HEK293 (cell line): ENCODE measurements around the gene NDUFS1.

Source experiments
- CTCF ChIA-PET: fragments of 350-600 bp; formaldehyde crosslinking; extraction: SDS; loops from one replicate; lab custom pipeline; 2021; ENCODE audit warnings: antibody characterized with exemption; lab: Yijun Ruan, JAX
- POLR2A ChIA-PET: fragments of 300-600 bp; formaldehyde crosslinking; extraction: SDS; loops from one replicate; lab custom pipeline; 2020; ENCODE audit warnings: antibody characterized with exemption, inconsistent platforms; lab: Yijun Ruan, JAX
- H3K27ac ChIP-seq: fragments of 200-500 bp; sonication (Bioruptor generic); 2 replicates; pipeline ENCODE4 v1.5.1; 2014; ENCODE audit warnings: low read depth, low read length, control low read depth, inconsistent platforms; ENCODE audit errors: extremely low read depth
- H3K36me3 ChIP-seq, 2 experiments: fragments of 200-500 bp in 1 of 2; sonication (Bioruptor generic) in 1 of 2; 1 replicate in 1 of 2; 2 replicates in 1 of 2; pipeline ENCODE4 v1.5.1; 2014 to 2017; ENCODE audit warnings: inconsistent platforms in 2 of 2, low read length in 2 of 2; ENCODE audit not compliant: control insufficient read depth in 2 of 2, insufficient read depth in 1 of 2
- H3K4me1 ChIP-seq: fragments of 200-500 bp; sonication (Bioruptor generic); 2 replicates; pipeline ENCODE4 v1.5.1; 2014; ENCODE audit warnings: mild to moderate bottlenecking, low read length, inconsistent platforms; ENCODE audit not compliant: control insufficient read depth, insufficient read depth
- H3K4me3 ChIP-seq: 2 replicates; pipeline ENCODE4 v1.5.1; 2011; ENCODE audit warnings: low read depth, mild to moderate bottlenecking, control low read depth, low read length, moderate library complexity
- H3K9me3 ChIP-seq: fragments of 200-500 bp; sonication (Bioruptor generic); 2 replicates; pipeline ENCODE4 v1.5.1; 2014; ENCODE audit warnings: low read depth, low read length, inconsistent platforms; ENCODE audit not compliant: control insufficient read depth, insufficient read depth
- ELK4 ChIP-seq: IDR thresholded peaks from 2 replicates; pipeline ENCODE4 v1.6.1; 2011; ENCODE audit warnings: mild to moderate bottlenecking, low read depth, low read length, borderline replicate concordance
- MEIS1 ChIP-seq: sonication (generic); formaldehyde crosslinking; IDR thresholded peaks from 2 replicates; pipeline ENCODE4 v1.8.1; 2022; ENCODE audit warnings: missing genetic modification reagents, mild to moderate bottlenecking, borderline replicate concordance
- SP2 ChIP-seq: fragments of 450-650 bp; formaldehyde crosslinking; IDR thresholded peaks from 2 replicates; pipeline ENCODE4 v1.5.1; 2016; ENCODE audit warnings: missing biosample characterization, missing genetic modification characterization
- ZBTB26 ChIP-seq: fragments of 450-650 bp; formaldehyde crosslinking; optimal IDR thresholded peaks from 2 replicates; pipeline ENCODE3; 2016; ENCODE audit warnings: missing biosample characterization, mild to moderate bottlenecking, missing genetic modification characterization
- ZNF169 ChIP-seq: fragments of 450-650 bp; formaldehyde crosslinking; IDR thresholded peaks from 2 replicates; pipeline ENCODE4 v1.5.1; 2016; ENCODE audit warnings: missing biosample characterization, missing genetic modification characterization
- ZNF221 ChIP-seq: fragments of 450-650 bp; formaldehyde crosslinking; IDR thresholded peaks from 2 replicates; pipeline ENCODE4 v1.5.1; 2017; ENCODE audit warnings: missing biosample characterization, missing genetic modification characterization, borderline replicate concordance
- ZNF248 ChIP-seq: fragments of 450-650 bp; formaldehyde crosslinking; IDR thresholded peaks from 2 replicates; pipeline ENCODE4 v1.5.1; 2017; ENCODE audit warnings: missing biosample characterization, missing genetic modification characterization
- ZNF473 ChIP-seq: fragments of 450-650 bp; formaldehyde crosslinking; IDR thresholded peaks from 2 replicates; pipeline ENCODE4 v1.5.1; 2017; ENCODE audit warnings: missing biosample characterization, missing genetic modification characterization
- ZNF513 ChIP-seq: fragments of 450-650 bp; IDR thresholded peaks from 2 replicates; pipeline ENCODE4 v1.5.1; 2018; ENCODE audit warnings: missing biosample characterization, missing genetic modification characterization
- ZNF521 ChIP-seq: fragments of 450-650 bp; formaldehyde crosslinking; IDR thresholded peaks from 2 replicates; pipeline ENCODE4 v1.5.1; 2017; ENCODE audit warnings: missing biosample characterization, mild to moderate bottlenecking, missing genetic modification characterization
- ZNF600 ChIP-seq: fragments of 450-650 bp; formaldehyde crosslinking; IDR thresholded peaks from 2 replicates; pipeline ENCODE4 v1.5.1; 2016; ENCODE audit warnings: missing biosample characterization, missing genetic modification characterization
- ZNF623 ChIP-seq: fragments of 450-650 bp; formaldehyde crosslinking; IDR thresholded peaks from 2 replicates; pipeline ENCODE4 v1.5.1; 2016; ENCODE audit warnings: missing biosample characterization, missing genetic modification characterization
- ZNF624 ChIP-seq: fragments of 450-650 bp; formaldehyde crosslinking; IDR thresholded peaks from 2 replicates; pipeline ENCODE4 v1.5.1; 2017; ENCODE audit warnings: missing biosample characterization, missing genetic modification characterization
- ZNF629 ChIP-seq: fragments of 450-650 bp; formaldehyde crosslinking; IDR thresholded peaks from 2 replicates; pipeline ENCODE4 v1.5.1; 2017; ENCODE audit warnings: missing biosample characterization, missing genetic modification characterization
- ZNF777 ChIP-seq: fragments of 450-650 bp; formaldehyde crosslinking; IDR thresholded peaks from 2 replicates; pipeline ENCODE4 v1.5.1; 2017; ENCODE audit warnings: missing biosample characterization, missing genetic modification characterization, borderline replicate concordance
- ZNF792 ChIP-seq: fragments of 450-650 bp; formaldehyde crosslinking; IDR thresholded peaks from 2 replicates; pipeline ENCODE4 v1.5.1; 2016; ENCODE audit warnings: missing biosample characterization, missing genetic modification characterization
- ZSCAN4 ChIP-seq: fragments of 450-650 bp; formaldehyde crosslinking; IDR thresholded peaks from 2 replicates; pipeline ENCODE4 v1.5.1; 2017; ENCODE audit warnings: missing biosample characterization, missing genetic modification characterization
- ZSCAN5A ChIP-seq: fragments of 450-650 bp; formaldehyde crosslinking; IDR thresholded peaks from 2 replicates; pipeline ENCODE4 v1.5.1; 2016; ENCODE audit warnings: missing biosample characterization, missing genetic modification characterization

Gene NDUFS1

GRCh38 chr2:206098471-206098870, 60.8 kb downstream of the NDUFS1 start:
- no peak for TF ChIP-seq ZNF600 (tag by site-specific recombination)
- TF ChIP-seq SP2: no peak
- no peak for TF ChIP-seq ZBTB26 (tag by site-specific recombination)
- TF ChIP-seq ZNF473 (tag by site-specific recombination): no peak
- TF ChIP-seq, all 188 proteins: peak for 0
- no peaks in the 10 kb centered on the region for H3K4me1 ChIP-seq
- no peak overlapping the region for H3K4me3 ChIP-seq
- CTCF ChIA-PET: no interaction called here
- POLR2A ChIA-PET: interaction anchor here (0.6 to 1.2 kb wide), 3 partner anchors 12 to 1142 kb away, joined by 3 to 5 read pairs (median 3); partner anchors contain the start of gene INO80D
- H3K36me3 ChIP-seq: no peaks in the 10 kb centered on the region
- no peak overlapping the region for H3K27ac ChIP-seq
- H3K9me3 ChIP-seq: no peaks in the 10 kb centered on the region

GRCh38 chr2:206096876-206097275, 62.4 kb downstream of the NDUFS1 start:
- Histone ChIP-seq H3K9me3 (no peaks in the 10 kb centered on the region), H3K4me3 (no peak overlapping the region), H3K4me1 (no peaks in the 10 kb centered on the region), H3K36me3 (no peaks in the 10 kb centered on the region), H3K27ac (no peak overlapping the region)
- ChIA-PET POLR2A (interaction anchor here (1.5 kb wide), 1 partner anchor 10 kb away, joined by 6 read pairs; the partner anchor contains the start of gene INO80D), CTCF (interaction anchor here (0.6 to 1.7 kb wide), 2 partner anchors 10 to 150 kb away, joined by 3 to 7 read pairs; partner anchors contain the start of gene INO80D)
- no peak for TF ChIP-seq ELK4

- no peak for TF ChIP-seq ZNF221 (tag by site-specific recombination)
- TF ChIP-seq ZSCAN4 (tag by site-specific recombination): no peak
- TF ChIP-seq ZNF623 (tag by site-specific recombination): no peak
- TF ChIP-seq ZNF777: no peak
- TF ChIP-seq SP2: no peak
- no peak for TF ChIP-seq ZNF521 (tag by site-specific recombination)
- TF ChIP-seq ZNF248 (tag by site-specific recombination): no peak
- no peak for TF ChIP-seq ZSCAN5A
- no peak for TF ChIP-seq ZNF513
- TF ChIP-seq ZNF792: no peak
- no peak for TF ChIP-seq ZNF169 (tag by site-specific recombination)
- TF ChIP-seq MEIS1 (CRISPR knock-in tag): no peak
- no peak for TF ChIP-seq ZNF624 (tag by site-specific recombination)
- TF ChIP-seq ZNF629: no peak
- TF ChIP-seq, all 188 proteins: peak for 0
- H3K9me3 ChIP-seq: no peaks in the 10 kb centered on the region
- no peaks in the 10 kb centered on the region for H3K36me3 ChIP-seq
- ChIA-PET CTCF (interaction anchor here (0.7 to 1.7 kb wide), 3 partner anchors 9 to 169 kb away, joined by 3 to 7 read pairs (median 5); partner anchors contain the start of gene INO80D), POLR2A (interaction anchor here (1.5 kb wide), 1 partner anchor 9 kb away, joined by 6 read pairs; the partner anchor contains the start of gene INO80D)
- H3K4me3 ChIP-seq: no peak overlapping the region
- H3K4me1 ChIP-seq: no peaks in the 10 kb centered on the region
- H3K27ac ChIP-seq: no peak overlapping the region
Measured at GRCh38 chr2:206095536-206096332, 63.5 kb downstream of the NDUFS1 start.
